Ecto neural progenitor cell (in vitro differentiated cells): ENCODE data around the gene SEMA3E.

Experiments
- DNase-seq: peaks from one replicate; pipeline ENCODE4 v3.0.0-alpha.2; 2018; ENCODE audit warnings: low spot score

Gene SEMA3E

DNA sequence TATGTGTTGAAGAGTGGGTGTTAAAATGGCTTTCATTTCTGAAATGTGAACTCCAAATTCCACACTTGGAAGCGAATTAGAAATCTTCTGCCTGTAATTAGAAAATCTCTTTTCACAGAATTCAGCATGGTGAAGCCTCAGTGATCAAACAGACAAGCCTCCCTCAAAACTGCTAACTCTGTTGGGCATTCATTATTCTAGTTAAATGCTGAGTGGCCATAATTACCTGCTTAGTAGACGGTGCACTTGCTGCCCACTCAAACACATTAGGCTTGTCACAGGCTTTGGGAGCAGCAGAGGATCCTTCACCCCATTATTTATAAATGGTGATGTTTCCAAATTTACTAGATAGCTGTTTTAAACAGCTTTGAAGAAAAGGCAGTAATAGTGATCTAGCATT, 309.0 kb downstream of the SEMA3E start:
- DNase-seq: no peak

DNA sequence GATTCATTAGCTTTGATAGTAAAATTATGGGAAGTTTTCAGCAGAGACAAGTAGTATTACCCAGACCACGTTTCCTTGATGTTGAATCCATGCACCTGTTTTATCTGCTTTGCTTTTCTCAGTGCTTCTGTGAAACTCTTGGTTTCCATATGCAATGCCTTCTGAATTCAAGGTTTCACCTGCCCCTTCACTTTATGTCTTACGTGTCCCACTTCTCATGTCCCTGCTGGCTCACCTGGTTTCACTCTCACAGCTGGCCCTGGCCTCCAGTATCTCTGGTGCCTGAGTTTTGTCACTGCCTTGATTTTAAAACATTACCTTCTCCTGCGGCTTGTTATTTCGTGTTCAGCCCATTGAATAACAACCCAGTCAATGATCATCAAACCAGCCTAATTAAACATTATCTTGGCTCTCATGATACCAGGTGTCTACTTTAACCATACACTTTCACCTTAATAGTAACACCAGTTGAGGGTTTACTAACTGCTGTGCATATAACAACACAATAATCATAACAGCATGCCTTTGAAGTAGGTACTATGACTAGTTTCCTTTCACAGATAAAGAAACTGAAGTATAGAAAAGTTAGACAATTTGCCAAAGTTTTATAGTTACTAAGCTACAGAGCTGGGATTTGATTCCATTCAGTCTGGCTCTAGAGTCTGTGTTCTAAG, 310.5 kb downstream of the SEMA3E start:
- DNase-seq: no peak

DNA sequence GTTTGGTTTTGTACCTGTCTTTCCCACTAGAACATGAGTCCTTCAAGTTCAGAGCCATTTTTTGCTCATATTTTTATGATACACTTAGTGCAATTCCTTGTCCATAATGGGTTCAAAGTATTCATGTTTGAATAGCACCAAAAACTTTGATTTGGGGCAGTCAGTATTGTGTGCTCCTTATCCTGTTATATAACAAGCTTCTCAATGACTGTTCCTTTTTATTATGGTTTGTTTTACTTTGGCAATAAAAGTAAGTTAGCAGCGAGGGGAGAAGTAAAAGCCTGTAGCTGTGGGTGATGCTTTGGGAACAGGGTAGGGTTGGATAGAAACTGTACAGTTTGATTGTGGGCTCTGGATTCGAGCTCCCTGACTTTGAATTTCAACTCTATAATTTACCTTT, 311.9 kb downstream of the SEMA3E start:
- no peak for DNase-seq

DNA sequence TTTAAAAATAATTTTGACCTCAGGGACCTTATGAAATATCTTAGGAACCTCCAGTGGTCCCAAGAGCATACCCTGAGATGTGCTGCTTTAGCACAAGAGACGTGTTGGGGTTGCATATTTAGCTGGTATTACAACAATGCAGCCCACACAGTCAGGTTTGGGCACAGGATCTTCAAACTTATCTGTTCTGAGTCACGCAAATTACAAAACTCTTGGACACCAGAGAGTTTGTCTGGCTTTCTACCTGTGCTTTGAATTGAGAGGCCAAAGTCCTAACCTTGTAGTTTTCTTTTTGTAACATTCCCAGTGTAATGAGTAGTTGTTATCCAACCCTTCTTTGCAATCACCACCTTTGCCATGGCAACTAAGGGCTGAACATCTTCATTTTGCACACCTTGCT, 322.7 kb downstream of the SEMA3E start:
- no peak for DNase-seq

DNA sequence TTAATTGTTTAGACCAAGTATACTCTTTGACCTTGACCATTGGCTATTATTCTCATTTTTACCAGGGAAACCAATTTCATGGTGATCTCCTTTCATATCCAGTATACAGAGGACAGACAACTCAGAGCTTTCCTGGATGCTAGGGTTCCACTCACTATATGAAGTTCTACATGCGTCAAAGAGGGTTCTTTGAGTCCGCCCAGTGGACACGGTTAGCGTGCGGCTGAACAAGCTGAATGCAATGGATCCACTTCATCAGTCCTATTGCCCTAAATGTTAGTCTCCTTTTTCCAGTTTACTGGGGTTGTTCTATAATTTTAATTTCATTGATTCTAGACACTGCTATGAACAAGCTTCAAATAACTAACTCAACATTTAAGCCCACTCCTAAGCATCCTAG, 323.9 kb downstream of the SEMA3E start:
- DNase-seq: no peak

DNA sequence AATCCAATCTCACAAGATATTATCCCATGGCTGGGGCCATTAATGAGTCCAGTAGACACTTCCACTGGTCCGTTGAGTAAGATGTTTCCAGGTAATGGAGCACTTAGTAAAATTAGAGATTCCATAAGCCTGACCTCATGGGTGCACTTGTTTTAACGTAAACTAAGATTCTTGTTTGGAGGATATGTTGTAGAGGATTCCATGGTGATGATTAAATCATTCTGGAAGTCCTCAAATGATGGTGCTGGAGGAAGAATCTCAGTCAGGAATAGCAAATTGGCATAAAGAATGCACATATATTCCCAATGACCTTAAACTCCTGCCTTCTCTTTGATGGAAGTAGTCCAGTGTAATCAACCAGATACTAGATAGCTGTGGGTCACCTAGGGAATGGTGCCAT, 324.3 kb downstream of the SEMA3E start:
- no peak for DNase-seq

DNA sequence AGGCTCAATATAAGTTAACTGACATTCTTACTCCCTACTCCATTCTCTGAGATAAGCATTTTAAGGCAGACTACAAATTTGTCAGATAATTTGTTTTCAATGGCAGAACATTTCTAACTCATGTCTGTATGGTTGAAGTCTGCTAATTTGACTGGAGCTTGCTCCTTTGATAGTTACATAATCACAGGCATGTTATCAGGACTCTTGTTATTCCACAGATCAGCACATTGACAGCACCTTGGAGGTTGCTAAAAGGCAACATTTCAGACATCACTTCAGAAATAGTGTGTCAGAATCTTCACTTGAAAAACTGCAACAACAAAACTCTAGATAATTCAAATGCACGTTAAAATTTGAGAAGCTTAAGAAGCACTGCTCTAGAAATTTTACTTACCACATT, 327.9 kb downstream of the SEMA3E start:
- no peak for DNase-seq

DNA sequence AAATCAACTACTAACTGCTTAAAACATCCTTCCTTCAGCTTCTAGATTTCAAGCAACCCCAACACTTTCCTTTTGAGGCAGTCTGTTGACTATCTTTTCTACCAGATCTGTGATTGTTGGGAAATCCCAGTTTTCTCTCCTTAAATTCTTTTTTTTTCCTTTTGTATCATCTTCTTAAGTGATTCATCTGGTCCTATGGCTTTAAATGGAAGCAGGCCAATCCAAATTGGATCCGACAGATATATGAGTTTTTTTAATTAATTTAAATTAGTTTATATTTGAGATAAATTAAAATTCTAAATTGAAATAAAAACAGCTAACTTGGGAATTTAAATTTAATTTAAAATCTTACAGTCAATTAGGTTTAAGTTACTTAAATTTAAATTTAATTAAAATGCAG, 335.0 kb downstream of the SEMA3E start:
- DNase-seq: no peak
